Activated T-helper 1 cell treated with Interleukin-2 at 50 U/mL for 16 hours (primary cell): ENCODE results near the gene IL23R.

ENCODE experiments used
- DNase-seq: peaks from one replicate; pipeline ENCODE4 v3.0.0-alpha.2; 2020; ENCODE audit warnings: low read depth

IL23R gene

DNA sequence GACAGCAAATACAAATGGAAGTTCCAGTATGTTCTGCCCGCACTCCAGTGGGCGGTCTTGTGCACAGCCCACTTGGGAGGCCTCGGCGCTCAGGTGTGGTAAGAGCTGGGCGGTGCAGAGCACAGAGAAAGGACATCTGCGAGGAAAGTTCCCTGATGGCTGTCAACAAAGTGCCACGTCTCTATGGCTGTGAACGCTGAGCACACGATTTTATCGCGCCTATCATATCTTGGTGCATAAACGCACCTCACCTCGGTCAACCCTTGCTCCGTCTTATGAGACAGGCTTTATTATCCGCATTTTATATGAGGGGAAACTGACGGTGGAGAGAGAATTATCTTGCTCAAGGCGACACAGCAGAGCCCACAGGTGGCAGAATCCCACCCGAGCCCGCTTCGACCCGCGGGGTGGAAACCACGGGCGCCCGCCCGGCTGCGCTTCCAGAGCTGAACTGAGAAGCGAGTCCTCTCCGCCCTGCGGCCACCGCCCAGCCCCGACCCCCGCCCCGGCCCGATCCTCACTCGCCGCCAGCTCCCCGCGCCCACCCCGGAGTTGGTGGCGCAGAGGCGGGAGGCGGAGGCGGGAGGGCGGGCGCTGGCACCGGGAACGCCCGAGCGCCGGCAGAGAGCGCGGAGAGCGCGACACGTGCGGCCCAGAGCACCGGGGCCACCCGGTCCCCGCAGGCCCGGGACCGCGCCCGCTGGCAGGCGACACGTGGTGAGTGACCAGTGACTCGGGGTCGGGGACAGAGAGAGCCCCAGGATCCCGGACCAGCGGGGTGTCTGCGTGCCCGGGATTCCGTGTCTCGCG is 141.2 kb downstream of the IL23R start, which contains the start of gene IL12RB2:
IL12RB2 (plus strand) TSS at position 623 of the 810 bp plus-strand sequence. CDS start 12,496 bp downstream, outside the sequence.
- DNase-seq, result no peak

DNA sequence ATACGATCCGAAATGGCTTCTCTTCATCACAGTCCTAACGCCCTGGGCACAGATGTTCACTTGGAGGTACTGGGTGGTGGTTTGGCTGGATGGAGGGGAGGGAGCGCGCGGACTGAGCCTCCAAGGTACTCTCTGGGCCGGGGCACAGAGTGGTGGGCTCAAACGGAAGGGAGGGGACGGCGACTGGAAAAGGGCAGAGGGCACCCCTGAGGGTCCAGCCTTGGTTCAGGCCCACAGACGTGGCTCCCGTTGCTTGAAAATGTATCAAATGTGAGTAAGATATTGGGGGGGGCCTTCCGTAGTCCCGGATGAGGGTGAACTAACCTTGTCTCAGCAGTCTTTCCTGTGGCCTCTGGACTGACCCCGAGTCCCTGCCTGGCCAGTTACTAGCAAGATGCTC is 141.9 kb downstream of the IL23R start:
- DNase-seq, result no peak
